HT1080 (cell line): ENCODE results near the gene CASK. TPM values are rescaled to one million over a fixed set of nuclear protein-coding genes. Genes with fewer than 3 reads are reported as not detected.
"Not testable (repeated sequence)": the region's sequence is repeated elsewhere in the genome, so short reads cannot be mapped to it uniquely, and the experiment has no call there.

Experiments
- DNase-seq: peaks from one replicate; pipeline ENCODE4 v3.0.0-alpha.2; 2015; ENCODE audit warnings: low read depth
- total RNA-seq: library from RNA; depleted of rRNA; stranded (reverse); fragments of >200 nt; shearing (Covaris generic); gene quantifications from 2 replicates; pipeline ENCODE4 v1.2.3, GENCODE V29; 2014

The CASK gene
- total RNA-seq, 1 experiment from 2014 or later = 11.8 TPM

DNA sequence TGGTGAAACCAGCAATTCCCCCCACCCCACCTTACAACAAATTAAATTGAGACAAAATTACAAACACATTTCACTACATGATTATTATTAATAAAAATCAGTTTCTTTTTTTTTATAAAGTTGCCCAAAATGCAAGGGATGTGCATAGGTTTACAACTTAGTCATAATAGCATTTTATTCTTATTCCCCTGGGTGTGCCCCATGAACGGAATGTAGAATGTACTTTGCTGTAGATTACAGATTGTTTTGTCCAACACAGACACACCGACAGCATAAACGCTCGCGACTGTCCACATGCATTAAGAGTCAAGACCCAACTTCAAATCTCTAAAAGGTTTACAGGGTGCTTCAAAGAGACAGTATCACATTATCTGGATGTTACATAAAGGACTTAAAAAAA is 403.9 kb downstream of the CASK start:
- no peak for DNase-seq

DNA sequence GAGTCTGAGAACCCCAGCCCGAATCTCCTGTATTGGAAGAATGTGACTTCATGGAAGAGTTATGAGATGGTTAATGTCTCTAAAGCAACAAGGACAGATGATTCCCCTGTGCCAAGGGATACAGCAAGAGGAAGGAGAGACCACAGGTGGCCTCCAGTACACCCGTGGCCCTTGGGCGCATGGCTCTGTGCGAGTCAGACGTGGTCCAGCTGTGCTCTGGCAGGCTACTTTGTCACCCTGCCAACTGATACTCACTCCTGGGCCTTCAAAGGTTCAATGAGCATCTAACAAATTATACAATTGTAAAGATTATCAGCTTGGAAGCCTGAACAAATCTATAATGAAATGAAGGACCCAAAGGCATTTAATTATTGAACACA is 404.5 kb downstream of the CASK start:
- DNase-seq = peak; percentile 36

DNA sequence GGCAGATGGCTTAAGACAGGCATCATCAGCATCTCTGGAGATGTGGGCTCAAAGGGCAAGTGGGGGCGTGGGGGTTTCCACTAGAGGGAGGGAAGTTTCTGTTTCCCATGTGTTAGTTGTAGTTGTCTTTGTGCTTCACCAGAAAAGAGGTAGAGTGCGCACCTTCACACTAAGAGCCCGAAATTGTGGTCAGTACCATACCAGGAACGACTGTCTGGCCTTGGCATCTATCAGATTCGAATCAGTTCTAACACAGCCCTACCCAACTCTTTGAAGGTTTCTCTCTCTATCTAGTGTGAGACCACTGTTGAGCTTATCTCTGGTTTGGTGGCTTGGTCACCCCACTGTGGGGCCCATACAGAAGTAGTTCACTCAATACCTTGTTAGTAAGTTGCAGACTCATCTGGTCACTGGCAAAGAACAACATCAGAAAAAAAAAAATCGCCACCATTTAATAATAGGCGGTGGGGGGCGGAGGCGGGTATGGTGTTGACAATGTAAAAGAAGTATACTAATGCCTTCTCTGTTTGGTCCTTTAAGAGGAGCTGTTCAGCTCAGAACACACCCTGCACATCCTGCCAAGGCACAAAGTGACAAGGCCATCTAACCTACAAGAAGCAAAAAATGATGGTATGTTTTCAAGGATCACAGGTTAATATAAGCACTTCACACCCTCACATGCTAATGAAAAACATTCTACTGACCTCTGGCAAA is 405.1 kb downstream of the CASK start:
- DNase-seq = no peak

DNA sequence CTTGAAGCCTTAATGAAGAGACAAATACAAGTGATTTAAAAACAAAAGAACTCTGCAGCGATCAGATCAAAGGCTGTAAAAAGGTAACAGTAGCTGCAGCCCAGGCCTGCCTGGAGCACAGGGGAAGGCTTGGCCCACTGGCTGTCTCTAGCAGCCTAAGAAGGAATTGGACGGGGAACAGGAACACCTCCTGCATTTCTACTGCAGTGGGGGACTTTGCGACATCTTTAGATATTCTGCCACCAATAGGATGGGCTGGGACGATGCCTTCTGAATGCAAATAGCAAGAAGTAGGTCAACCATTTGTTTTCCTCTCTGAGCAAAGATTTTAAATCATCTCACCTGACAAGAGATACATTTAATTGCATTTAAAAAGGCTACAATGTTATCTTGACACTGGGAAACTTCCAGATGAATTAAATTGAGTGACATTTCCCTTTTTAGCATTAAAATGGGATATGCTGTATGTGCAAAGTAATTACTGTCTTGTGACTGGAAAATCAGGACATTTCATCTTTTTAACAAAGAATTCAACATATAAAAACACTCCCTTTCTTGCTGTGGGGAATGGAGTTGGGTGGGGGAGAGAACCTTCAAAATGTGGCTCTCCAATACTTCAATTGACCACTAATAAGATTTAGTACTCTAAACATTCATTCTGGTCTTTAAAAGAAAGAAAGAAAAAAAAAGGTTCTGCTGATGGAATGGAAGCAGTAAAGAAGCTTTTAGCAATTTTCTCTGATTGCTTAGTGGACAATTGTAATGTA is 406.2 kb downstream of the CASK start:
- no peak for DNase-seq

DNA sequence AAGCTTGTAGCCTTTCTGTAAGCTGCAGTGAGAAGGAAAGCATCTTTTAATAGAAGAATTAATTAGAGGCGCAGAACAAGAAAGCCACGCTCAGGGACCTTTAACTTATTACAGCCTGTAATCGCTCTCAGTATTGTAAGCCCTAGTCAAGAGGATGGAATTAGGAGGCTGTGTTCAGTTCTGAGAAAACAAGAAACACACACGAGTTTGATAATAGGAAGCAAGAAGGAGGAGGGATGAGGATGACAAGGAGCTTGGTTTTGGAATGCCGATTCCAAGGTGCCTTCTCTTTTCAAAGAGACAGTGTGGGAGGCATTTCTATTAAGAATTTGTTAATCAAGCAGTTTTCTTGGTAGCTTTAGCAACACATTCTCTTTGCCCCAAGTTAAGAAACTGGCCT is 406.9 kb downstream of the CASK start:
- no peak for DNase-seq

DNA sequence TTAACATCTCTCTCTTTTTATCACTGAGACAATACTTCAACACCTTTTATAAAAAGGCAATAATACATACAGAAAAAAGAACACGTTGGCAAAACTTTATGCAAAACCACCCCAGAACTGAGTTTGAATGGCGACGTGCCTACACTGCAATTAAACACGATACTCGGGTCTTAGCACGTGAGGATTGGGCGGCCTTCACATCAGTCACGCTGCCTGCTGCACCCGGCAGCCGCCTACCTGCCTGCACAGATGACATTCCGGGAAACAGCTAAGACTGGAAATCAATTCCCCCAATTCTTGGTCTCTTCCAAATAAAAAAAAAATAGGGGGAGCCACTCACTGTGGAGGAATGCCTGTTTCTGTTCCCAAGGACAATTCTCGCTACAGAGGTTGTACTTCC is 408.0 kb downstream of the CASK start:
- DNase-seq = no peak

DNA sequence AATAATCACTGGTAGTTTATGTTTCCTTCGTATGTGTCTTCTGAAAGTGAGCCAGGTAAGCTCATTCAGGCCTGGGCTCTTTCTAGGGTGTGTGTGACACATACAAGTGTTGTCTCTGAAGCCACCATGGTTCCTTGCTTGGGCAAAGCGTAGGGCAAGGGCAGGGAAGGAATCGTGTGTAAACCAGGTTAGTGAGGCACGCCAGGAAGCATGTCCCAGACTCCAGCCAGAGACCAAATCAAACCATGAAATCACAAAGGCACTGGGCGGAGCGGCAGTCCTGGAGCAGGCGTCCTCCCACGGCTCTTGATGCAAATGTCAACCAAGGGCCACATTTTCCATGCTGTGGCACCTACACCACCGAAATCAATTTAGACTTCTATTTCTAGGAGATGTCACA is 409.2 kb downstream of the CASK start:
- no peak for DNase-seq

DNA sequence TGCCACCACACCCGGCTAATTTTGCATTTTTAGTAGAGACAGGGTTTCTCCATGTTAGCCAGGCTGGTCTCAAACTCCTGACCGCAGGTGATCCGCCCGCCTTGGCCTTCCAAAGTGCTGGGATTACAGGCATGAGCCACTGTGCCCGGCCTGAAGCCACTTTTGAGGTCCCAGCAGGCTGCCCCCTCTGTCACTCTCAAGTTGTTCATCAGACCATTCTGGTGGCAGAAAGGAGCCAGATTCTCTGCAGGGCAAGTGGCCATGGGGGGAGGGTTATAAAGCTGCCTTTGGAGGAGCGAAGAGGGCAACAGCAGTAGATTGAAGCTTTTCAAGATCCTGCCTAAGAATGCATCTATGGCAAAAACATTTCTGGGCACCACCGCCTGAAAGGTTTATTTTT is 410.5 kb downstream of the CASK start:
- DNase-seq = not testable (repeated sequence)

DNA sequence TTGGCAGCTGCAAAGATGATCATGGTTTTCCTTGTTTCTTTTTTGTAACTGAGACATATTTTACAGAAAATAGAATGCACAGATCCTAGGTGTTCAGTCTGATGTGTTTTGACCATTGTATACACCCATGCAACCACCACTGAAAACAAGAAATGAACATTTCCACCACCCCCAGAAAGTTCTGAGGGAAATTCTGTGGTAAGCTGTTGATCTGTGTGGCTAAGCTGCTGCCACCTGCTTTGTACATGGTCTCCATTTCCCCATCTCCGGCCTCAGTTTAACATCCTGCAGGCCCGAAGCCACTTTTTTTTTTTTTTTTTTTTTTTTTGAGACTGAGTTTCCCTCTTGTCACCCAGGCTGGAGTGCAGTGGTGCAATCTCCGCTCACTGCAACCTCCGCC is 411.0 kb downstream of the CASK start:
- no peak for DNase-seq

DNA sequence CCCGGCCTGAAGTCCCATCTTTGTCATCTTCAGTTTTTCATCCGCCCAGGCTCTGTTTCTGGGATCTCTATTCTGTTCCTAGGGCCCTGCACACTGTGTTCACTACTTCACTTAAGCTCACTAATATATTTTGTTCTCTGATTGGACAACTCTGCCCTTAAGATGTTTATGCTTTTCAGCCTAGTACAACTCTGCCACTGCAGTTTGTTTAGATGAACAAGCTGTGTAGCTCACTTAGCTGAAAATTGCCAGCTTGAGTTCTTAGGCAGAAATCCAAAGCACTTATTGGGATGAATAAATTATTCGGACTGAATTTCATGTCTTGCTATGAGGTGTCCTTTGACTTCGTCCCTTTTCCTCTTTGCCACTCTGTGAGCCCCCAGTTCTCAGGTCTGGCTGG is 415.4 kb downstream of the CASK start:
- no peak for DNase-seq

DNA sequence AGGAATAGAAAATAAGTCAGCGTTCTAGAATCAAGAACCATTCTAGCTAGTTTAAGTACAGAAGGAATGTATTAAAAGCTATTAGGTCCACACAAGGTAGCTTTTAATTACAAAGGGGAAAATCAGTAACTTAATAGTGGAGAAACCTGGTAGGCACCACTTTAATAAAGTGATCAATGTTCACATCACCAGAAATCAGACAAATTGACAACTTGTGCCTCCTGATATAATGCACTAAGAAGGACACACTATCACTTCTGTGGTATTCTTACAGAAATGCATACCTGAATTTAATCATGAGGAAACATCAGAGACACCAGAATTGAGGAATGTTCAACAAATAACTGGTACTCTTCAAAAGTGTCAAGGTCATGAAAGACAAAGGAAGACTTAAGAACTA is 421.4 kb downstream of the CASK start:
- DNase-seq = no peak

DNA sequence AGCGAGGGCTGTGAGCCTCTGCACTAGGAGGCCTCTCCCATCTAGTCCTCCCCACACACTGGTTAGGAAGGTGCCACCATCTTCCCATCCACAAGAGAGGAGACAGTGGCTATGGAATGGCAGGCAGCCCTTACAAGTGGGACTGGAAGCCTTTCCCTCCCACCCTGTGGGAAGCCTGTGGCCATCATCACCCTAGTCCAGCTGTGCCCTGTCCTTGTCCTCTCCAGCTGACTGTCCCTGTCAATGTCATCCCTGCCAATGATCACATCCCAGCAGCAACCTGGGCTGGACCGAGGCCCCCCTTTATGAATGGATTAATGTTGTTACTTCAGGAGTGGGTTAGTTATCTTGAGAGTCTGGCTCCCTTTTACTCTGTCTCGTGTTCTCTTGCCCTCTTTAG is 423.4 kb downstream of the CASK start:
- DNase-seq = no peak

DNA sequence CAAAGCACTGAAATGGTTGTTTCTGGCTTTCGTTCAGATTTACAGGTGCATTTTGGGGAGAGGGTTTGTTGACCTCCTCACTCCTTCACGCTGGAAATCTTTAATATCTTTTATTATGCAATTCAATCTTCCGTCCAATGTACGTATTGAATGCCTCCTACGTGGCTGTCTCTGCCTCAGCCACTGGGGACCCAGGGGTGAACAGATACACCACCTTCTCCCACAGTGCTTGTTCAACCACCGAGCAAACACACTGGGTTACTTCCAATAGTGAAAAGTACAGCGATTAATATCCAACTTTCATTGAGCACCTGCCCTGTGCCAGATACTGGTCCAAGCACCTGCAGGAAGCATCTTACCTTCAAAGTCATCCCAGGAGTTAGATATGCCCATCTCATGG is 424.2 kb downstream of the CASK start:
- no peak for DNase-seq

DNA sequence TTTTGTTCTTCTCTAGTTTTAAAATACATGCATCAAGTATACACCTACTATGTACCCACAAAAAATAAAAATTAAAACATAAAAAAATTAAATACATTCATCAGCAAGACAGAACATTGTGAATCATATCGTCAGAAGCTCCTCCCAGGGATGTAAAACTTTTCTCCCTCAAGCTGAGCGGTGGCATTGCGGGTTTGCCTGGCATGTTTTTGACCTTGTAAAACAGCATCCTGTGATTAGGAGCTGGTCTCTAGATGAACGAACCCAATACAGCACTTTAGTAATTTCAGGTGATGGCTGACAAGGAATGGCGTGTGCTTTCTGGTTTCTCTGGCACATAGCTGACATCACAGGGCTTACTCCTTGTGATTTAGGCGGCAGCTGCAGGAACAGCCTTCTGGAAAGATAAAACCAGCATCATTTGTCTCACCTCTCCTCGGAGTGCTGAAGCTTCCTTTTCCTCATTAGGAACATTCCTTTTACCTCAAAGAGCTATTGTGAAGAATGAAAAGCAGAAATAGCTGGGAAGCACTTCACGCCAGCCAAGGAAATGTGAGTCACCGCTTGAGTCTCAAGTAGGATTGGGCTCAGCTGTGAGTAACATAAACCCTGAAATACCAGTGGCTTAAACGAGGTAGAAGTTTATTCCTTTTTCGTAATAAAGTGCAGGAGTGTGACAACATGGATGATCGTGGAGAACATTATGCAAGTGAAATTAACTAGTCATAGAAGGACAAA is 431.9 kb downstream of the CASK start:
- peak; percentile 91 for DNase-seq

DNA sequence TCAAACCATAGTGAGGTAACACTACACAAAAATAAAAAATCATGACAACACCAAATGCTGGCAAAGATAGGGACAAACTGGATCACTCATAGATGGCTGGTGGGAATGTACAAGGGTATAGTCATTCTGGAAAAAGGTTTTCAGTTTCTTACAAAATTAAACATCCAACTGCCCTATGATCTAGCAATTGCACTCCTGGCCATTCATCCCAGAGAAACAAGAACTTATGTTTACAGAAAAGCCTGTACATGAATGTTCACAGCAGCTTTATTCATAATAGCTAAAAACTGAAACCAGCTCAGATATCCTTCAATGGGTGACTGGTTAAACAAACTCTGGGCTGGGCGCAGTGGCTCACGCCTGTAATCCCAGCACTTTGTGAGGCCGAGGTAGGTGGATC is 432.9 kb downstream of the CASK start:
- no peak for DNase-seq

DNA sequence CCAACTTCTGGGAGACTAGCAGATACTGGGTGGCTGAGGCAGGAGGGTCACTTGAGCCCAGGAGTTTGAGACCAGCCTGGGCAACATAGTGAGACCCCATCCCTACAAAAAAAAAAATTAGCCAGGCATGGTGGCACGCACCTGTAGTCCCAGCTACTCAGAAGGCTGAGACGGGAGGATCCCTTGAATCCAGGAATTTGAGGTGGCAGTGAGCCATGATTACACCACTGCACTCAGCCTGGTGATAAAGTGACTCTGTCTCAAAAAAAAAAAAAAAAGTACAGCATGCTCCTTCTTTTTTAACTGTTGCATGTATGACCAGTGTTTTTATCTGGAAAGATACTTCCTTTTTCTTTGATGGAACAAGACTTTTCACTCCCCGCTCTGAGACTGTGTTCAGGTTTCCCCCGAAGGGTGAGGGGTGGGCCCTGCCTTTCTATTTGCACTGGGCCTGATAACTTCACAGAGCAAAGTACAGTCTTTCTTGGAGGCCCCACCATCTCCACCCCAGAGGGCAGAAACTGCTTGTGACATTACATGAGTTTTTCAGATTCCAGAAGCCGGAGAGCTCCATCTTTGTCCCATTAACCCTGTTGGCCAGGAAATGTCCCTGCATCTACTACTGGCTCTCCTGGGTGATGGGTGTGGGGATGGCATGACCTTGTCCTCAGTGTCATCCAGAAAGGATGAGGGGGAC is 441.1 kb downstream of the CASK start:
- no peak for DNase-seq

DNA sequence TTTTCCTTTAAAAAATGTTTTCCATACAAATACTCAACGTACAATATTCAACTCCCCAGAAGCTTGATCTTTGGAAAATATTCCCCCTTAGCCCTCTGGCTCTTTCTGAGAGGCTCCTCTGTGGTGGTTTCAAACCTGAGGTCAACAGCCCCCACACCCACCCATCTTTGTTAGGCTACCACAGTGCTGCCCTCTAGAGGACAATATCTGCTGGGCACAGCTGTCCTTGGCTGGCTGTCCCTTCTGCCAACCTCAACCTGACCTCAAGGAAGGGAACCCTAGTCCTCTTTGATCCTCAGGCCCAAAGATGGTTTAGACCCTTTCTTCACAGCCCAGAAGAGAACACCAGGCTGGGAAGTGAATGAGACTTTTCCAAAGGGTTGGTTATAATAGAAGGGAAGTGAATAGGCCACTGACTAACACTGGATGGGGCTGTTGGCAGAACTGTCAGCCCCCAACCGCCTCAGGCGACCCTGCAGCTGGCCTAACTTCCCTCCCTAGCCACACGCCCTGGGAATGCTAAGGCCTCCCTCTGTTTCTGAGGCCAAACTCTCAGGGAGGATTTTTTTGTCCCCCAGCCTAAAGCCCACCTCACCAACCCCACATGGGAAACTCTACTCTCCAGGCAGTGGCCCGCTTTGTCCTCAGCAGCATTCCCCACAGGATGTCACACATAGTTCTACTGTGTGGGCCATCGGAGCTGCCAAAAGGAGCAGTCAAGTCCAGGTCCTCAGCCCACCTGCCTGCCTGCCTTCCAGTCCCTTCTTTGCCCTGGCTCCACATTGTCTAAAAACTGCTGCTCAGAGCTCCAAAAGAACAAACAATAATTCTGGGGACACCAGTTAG is 441.9 kb downstream of the CASK start:
- peak; percentile 10 for DNase-seq

DNA sequence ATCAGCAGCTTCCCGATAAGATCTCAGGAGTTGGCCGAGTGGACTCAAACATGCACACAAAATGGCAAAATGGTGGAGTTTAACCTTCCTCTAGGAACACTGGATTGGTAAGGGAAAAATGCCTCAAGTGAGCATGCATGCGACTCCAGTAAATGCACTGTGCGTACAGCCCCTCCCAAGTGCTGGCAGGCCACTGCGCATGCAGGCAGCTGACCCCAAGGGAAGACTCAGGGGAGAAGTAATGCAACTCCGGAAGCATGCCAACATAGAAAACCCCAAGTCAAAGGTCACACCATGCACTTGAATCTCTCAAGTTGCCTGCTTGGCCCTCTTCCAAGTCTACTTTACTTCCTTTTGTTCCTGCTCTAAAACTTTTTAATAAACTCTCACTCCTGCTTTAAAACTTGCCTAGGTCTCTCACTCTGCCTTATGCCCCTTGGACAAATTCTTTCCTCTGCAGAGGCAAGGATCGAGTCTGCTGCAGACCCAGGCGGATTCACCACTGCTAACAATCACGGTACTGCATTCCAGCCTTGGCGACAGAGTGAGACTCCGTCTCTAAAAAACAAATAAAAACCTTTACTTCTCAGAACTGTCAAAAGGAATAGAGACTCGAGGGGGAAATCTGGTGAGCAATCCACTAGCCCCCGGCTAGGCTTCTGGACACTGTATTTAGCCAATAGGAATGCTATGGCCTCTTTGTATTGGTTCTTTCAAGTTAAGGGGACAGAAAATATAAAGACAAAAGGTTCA is 442.7 kb downstream of the CASK start:
- no peak for DNase-seq

DNA sequence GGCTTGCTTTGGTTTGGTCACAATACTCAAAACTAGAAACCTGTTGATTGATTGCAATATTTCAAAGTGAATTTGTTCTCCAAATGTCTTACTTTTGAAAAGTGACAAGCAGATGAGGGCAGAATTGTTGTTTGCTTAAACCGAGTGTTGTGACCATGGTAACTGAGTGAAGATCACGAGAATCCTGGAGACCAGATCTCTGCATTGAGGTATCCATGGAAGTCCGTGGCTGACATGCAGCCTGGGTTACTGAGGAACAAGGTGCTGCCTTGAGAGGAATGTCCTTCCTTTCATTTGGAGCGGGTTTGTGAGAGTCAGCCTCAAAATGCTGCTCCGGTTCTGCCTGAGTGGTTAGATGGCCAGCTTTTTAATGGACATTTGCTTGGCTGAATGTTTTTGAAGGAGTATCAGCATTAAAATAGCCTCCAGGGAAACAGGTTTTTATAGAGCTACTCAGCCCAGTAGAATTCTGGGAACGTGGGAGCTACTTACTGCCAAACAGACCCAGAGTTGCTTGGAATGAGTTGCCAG is 444.9 kb downstream of the CASK start:
- DNase-seq = no peak
